ENCODE data around the gene HEMGN. TPM values are rescaled to one million over a fixed set of nuclear protein-coding genes. Genes with fewer than 3 reads are reported as not detected.
"Not testable (repeated sequence)": the region's sequence is repeated elsewhere in the genome, so short reads cannot be mapped to it uniquely, and the experiment has no call there.

The HEMGN gene
- total and polyA plus RNA-seq, 2 of the 13 experiments (the other 11 are each of a cell fraction or from before 2014, with no cell fraction given) = not detected

GRCh38 chr9:97961361-97961760 lies 23.4 kb upstream of the HEMGN start (continued):
- TF ChIP-seq, protein P1, sequence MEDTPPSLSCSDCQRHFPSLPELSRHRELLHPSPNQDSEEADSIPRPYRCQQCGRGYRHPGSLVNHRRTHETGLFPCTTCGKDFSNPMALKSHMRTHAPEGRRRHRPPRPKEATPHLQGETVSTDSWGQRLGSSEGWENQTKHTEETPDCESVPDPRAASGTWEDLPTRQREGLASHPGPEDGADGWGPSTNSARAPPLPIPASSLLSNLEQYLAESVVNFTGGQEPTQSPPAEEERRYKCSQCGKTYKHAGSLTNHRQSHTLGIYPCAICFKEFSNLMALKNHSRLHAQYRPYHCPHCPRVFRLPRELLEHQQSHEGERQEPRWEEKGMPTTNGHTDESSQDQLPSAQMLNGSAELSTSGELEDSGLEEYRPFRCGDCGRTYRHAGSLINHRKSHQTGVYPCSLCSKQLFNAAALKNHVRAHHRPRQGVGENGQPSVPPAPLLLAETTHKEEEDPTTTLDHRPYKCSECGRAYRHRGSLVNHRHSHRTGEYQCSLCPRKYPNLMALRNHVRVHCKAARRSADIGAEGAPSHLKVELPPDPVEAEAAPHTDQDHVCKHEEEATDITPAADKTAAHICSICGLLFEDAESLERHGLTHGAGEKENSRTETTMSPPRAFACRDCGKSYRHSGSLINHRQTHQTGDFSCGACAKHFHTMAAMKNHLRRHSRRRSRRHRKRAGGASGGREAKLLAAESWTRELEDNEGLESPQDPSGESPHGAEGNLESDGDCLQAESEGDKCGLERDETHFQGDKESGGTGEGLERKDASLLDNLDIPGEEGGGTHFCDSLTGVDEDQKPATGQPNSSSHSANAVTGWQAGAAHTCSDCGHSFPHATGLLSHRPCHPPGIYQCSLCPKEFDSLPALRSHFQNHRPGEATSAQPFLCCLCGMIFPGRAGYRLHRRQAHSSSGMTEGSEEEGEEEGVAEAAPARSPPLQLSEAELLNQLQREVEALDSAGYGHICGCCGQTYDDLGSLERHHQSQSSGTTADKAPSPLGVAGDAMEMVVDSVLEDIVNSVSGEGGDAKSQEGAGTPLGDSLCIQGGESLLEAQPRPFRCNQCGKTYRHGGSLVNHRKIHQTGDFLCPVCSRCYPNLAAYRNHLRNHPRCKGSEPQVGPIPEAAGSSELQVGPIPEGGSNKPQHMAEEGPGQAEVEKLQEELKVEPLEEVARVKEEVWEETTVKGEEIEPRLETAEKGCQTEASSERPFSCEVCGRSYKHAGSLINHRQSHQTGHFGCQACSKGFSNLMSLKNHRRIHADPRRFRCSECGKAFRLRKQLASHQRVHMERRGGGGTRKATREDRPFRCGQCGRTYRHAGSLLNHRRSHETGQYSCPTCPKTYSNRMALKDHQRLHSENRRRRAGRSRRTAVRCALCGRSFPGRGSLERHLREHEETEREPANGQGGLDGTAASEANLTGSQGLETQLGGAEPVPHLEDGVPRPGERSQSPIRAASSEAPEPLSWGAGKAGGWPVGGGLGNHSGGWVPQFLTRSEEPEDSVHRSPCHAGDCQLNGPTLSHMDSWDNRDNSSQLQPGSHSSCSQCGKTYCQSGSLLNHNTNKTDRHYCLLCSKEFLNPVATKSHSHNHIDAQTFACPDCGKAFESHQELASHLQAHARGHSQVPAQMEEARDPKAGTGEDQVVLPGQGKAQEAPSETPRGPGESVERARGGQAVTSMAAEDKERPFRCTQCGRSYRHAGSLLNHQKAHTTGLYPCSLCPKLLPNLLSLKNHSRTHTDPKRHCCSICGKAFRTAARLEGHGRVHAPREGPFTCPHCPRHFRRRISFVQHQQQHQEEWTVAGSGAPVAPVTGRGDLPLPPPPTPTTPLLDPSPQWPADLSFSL (CRISPR knock-in tag; IDR thresholded peaks at IDR 0.05) = no peak
- TF ChIP-seq ZNF552 (CRISPR knock-in tag; IDR thresholded peaks at IDR 0.05; ENCODE audit: borderline replicate concordance) = no peak

- POLR2A ChIA-PET; BruUV-seq (replicated peaks); H2AFZ ChIP-seq (ENCODE audit: low read length); ATAC-seq; H3K4me3 ChIP-seq (replicated peaks in 1 of 3; ENCODE audit: insufficient read depth in 1 of 3, low read depth in 2 of 3, low read length in 3 of 3); intact Hi-C loops (cut with micrococcal nuclease; ENCODE audit: unreplicated experiment); H3K79me2 ChIP-seq (ENCODE audit: insufficient read depth, low read length); CTCF ChIA-PET (ENCODE audit: low intra/inter-chr PET ratio, low total read pairs); in situ Hi-C loops (cut with HindIII; ENCODE audit: extremely low pct_ligation_motif_present, low pct_unique_long_range_greater_than_20kb); H3K27ac ChIP-seq (ENCODE audit: extremely low read length, insufficient read depth, low read length); H3K4me2 ChIP-seq (ENCODE audit: low read depth, low read length); H3K36me3 ChIP-seq (replicated peaks in 1 of 2; ENCODE audit: control insufficient read depth in 1 of 2, insufficient read depth in 2 of 2, low read length in 2 of 2); H4K20me1 ChIP-seq (ENCODE audit: insufficient read depth, low read length); DNase-seq (ENCODE audit: low spot score); H3K4me1 ChIP-seq (ENCODE audit: insufficient read depth, low read length); H3K9me3 ChIP-seq (ENCODE audit: low read length); FAIRE-seq; H3K9ac ChIP-seq (ENCODE audit: insufficient read depth, low read depth, low read length): not testable (repeated sequence)
- H3K27me3 ChIP-seq (ENCODE audit: control insufficient read depth in 1 of 2, insufficient read depth in 2 of 2, low read length in 2 of 2) = peaks cover 0 to 26% of the 10 kb centered on the region in 2 experiments; a peak in 2 of 5 replicates
- WGBS (ENCODE audit: low lambda C conversion rate) = 37% methylated on average over 9 of the region's 9 CpGs
Observed at GRCh38 chr9:97960678-97961328, 22.8 kb upstream of the HEMGN start.
